Heart left ventricle (tissue), 13 donors: ENCODE data around the gene CFAP57.

Experiments
- CTCF ChIP-seq, 12 donors: fragments of 200-600 bp; sonication (generic) in 4 of 12; IDR thresholded peaks; one replicate each; pipeline versions ENCODE4 v1.5.0 to v1.8.0; 2018 to 2022; ENCODE audit warnings: antibody characterized with exemption in 12 of 12, mild to moderate bottlenecking in 5 of 12
- POLR2A ChIP-seq, 2 donors: fragments of 450-650 bp; IDR thresholded peaks; one replicate each; pipeline ENCODE4 v1.6.1; 2017; ENCODE audit warnings: antibody characterized with exemption in 2 of 2, mild to moderate bottlenecking in 2 of 2, moderate library complexity in 2 of 2
- donor health status: ischemic (EF 13 %, LVEDD 7.1; RV severe dilation, severe dysfunction).
- donor health status: DM: no; HTN: yes; CAD: no.
- donor health status: DM: no; HTN: no; CAD: no.
- donor health status: ischemic (EF 25% LVEDD 6.9; RV normal size, moderate dysfunction).
- donor health status: ischemic (EF 25% LVEDD 5.7; RV mildly dilated, moderate dysfunction).
- donor health status: ischemic (EF 35%, LVEDD 5.7; RV mildly dilated, moderate dysfunction).
- donor health status: nonischemic (EF 11% LVEDD 7.7; RV severe dilation, severe dysfunction).
- donor health status: DM: yes; HTN: yes; CAD: no.
- donor health status: PGD.
- donor health status: ischemic (EF 29% LVEDD 5.4; RV normal size, mild dysfunction).
- donor health status: nonischemic (EF 23%, LVEDD 6.1; RV moderate dilation, normal function).

GRCh38 chr1:43267291-43267805, 95.2 kb downstream of the CFAP57 start:
- no peak for TF ChIP-seq CTCF (IDR thresholded peaks at IDR 0.05)
- TF ChIP-seq POLR2A (IDR thresholded peaks at IDR 0.05), result no peak
